Myocyte (in vitro differentiated cells): ENCODE data around the gene KLK8. TPM values are rescaled to one million over a fixed set of nuclear protein-coding genes. Genes with fewer than 3 reads are reported as not detected.
"Not testable (repeated sequence)": the region's sequence is repeated elsewhere in the genome, so short reads cannot be mapped to it uniquely, and the experiment has no call there.

Experiments
- DNase-seq: peaks from one replicate; pipeline ENCODE4 v3.0.0-alpha.2; 2012; ENCODE audit warnings: low read depth
- total RNA-seq: library from RNA; depleted of rRNA; stranded (reverse); fragments of >200 nt; gene quantifications from 2 replicates; pipeline ENCODE4 v1.2.3, GENCODE V29; 2014

KLK8 gene
- total RNA-seq, 1 donor from 2014 or later = not detected

DNA sequence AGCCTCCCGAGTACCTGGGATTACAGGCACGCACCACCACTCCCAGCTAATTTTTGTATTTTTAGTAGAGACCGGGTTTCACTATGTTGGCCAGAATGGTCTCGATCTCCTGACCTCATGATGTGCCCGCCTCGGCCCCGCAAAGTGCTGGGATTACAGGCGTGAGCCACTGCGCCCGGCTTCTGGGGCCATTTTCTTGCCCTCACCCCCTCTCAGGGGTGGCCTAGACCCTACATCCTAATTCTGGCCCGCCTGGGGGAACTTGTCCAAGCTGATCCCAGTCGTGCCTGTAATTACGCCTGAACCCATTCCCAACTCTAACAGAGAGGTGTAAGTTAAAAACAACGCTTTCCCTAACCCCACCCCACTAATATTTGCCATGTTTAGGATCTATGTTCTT lies 17.0 kb downstream of the KLK8 start:
- DNase-seq = not testable (repeated sequence)

DNA sequence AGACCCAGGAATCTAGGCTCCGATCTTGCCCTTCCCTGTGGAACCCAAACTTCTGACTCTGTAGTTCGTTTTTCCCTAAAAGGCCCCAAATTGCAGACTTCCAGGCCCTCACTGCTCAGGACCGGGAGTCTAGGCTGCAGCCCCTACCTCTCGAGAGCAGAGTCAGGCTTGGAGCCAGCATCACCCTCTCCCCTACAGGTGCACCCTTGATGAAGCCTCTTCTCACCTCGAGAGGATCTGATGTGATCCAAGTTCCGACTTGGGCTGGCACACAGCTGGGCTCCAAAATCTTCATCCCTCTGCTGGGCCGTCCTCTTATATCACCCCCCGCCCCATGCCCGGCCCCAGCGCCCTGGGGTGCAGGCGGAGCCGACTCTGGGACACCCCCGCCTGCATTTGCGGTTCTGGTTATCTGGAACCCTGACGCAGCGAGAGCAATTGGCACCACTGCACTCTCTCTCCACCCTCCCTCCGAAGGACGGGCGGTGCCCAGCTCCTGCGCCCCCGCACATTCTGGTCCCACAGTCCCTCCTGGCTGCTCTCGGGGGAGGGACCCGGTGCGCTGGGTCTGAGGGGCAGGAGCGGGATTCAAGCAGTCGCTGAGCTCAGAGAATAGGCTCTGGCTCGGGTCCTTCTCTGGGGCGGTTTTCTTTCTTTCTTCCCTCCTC lies 17.6 kb downstream of the KLK8 start, which contains the start of gene KLK7:
KLK7 (minus strand) TSS at position 293 of the 668 bp plus-strand sequence. CDS start 1,518 bp downstream, outside the sequence.
- no peak for DNase-seq

DNA sequence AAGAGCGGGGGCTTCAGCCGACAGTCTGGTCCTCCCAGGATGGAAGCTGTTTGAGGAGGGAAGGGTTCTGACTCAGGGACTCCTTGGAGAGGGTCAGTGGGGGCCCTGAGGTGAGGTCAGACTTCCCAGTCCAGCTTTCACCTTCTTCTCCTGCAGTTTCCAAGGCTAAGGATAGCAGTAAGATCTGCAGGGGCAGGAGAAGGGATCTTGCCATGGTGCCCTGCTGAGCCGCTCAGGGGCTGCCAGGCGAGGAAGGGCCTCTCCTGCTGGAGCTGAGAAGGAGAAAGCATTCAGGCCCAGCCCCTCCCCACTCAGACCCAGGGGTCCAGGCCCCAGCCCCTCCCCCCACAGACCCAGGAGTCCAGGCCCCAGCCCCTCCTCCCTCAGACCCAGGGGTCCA lies 19.2 kb downstream of the KLK8 start:
- DNase-seq = no peak

DNA sequence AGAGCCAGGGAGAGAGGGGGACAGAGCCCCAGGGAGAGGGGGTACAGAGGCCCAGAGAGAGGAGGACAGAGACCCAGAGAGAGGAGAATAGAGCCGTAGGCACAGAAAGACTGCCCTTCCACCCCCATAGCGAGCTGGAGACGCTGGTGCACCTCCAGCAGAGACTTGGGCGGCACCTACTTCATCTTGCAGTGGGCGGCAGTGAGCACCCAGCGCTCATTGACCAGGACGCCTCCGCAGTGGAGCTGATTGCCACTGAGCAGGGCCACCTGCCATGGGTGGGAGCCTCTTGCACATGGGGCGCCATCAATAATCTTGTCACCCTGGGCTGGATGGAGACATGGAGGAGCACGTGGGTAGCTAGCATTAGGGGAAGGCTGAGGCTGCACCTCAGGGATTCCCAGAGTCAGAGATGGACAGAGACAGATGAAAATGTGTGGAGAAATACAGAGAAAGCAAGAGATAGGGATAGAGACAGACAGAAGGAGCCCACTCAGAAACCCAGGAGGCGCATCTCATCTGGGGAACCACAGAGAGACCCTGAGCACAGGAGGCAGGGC lies 19.7 kb downstream of the KLK8 start:
- no peak for DNase-seq

DNA sequence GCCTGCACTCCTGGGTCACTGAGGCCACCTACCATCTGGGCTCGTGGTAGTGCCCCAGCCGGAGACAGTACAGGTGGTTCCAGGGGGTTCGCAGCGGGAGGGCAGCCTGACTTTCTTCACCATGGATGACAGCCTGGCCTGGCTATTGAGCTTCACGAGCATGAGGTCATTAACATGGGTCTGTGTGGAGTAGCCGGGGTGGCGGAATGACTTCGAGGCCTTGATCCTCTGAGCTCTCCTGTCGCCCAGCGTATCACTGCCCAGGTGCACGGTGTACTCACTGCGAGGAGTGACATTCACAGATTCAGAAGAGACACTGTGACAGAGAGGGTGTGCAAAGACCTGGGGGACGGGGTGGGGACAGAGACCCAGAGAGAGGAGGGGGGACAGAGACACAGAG lies 21.2 kb downstream of the KLK8 start:
- no peak for DNase-seq

DNA sequence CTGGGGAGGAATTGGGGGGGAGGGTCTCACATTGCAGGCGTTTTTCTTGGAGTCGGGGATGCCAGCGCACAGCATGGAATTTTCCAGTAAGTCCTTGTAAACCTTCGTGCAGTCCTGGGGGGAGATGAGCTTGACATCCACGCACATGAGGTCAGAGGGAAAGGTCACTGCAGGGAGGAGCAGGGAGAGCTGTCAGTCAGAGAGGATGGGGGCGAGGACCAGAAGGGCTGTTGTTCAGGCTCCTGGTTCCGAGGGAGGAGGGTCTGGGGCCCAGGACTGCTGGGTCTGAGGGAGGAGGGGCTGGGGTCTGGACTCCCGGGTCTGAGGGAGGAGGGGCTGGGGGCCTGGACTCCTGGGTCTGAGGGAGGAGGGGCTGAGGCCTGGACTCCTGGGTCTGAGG lies 21.6 kb downstream of the KLK8 start:
- no peak for DNase-seq

DNA sequence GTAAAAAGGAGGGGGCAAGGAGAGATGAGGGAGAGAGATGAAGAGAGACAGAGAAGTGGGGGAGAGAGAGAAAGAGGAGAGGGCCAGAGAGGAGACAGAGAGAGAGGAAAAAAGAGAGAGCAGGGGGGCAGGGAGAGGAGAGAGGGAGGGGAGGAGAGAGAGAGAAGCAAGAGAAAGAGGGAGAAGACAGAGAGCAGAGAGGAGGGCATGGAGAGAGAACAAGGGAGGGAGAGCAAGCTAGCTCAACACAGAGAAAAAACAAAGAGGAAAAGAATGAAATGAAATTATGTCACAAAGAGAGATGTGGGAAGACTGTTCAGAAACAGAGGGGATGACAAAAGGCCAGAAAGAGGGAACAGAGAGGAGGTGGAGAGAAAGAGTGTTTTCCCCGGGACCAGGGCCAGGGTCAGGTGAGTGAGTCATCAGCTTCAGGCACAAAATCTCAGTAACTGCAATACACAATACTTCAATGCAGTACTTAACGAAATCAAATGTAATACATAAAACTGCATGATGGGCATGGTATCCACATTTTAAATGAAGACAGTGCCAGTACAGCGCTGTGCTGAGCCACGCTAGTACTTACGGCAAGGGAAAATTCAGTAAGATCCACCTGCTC lies 22.5 kb downstream of the KLK8 start:
- no peak for DNase-seq

DNA sequence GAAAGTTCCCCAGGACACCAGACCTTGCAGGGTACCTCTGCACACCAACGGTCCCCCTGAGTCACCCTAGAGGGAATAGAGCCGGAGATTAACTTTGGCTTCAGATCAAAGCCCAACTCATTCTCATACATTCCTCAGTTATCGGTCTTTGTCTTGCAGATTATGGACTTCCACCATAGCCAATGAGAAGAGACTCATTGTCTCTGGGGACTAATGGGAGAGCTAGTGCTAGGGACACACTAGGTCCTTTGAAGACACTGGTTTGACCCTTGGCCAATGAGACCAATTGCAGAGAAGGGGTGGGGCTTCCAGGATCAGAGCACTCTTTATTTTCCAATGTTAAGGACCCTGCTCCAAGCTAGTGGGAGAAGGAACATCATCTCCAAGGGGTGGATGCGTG lies 23.8 kb downstream of the KLK8 start:
- no peak for DNase-seq

DNA sequence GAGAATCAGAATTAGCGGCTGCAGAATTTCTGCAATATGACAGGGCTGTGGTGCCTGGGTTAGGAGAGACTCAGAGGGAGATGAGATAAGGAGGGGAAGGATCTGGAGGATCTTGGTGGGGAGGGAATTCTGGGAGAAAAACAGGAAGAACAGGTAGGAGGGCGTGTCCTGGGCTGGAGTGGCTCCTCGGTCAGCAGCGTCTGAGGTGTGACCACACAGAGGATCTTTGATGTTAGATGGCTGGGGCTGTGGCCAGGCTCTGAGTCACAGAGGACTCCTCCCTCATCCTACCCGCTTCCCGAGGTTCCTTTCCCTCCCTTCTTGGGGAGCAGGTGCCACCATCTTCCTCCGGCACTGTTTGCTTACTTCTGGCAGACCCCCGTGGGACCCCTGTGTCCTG lies 25.6 kb downstream of the KLK8 start:
- DNase-seq = no peak

DNA sequence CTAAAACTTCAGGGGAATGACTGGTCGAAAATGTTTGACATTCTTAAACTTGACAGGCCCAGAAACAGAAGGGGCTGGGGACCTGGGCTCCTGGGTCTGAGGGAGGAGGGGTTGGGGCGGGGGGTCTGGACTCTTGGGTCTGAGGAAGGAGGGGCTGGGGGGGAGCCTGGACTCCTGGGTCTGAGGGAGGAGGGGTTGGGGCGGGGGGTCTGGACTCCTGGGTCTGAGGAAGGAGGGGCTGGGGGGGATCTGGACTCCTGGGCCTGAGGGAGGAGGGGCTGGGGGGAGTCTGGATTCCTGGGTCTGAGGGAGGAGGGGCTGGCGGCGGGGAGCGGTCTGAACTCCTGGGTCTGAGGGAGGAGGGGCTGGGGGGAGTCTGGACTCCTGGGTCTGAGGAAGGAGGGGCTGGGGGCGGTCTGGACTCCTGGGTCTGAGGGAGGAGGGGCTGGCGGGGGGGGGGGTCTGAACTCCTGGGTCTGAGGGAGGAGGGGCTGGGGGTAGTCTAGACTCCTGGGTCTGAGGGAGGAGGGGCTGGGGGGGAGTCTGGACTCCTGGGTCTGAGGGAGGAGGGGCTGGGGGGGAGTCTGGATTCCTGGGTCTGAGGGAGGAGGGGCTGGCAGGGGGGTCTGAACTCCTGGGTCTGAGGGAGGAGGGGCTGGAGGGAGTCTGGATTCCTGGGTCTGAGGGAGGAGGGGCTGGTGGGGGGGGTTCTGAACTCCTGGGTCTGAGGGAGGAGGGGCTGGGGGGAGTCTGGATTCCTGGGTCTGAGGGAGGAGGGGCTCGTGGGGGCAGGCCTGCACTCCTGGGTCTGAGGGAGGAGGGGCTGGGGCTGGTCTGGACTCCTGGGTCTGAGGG lies 26.5 kb downstream of the KLK8 start:
- DNase-seq = no peak

DNA sequence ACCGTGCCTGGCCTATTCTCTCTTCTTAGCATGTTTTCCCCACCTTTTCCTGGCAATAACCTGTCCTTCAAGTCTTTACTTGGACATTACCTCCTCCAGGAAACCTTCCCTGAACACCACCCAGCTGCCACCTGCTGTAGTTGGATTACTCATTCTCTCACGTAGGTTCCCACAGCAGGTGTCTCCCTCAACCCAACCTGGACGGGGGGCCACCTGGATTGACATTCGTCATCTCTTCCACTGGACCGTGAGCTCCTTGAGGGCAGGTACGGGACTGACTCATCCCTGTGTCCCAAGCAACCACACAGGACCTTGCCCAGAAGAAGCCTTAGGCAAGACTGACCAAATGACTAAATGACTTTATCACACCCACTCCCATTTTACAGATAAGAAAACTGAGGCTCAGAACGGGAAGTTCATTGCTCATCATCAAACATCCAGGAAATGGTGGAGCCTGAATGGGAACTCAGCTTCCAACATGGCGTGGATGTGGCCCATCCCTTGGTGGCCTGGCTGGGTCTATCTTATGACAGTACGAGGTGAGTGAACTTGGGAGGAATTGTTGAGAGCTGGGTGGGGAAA lies 28.5 kb downstream of the KLK8 start:
- DNase-seq = no peak

DNA sequence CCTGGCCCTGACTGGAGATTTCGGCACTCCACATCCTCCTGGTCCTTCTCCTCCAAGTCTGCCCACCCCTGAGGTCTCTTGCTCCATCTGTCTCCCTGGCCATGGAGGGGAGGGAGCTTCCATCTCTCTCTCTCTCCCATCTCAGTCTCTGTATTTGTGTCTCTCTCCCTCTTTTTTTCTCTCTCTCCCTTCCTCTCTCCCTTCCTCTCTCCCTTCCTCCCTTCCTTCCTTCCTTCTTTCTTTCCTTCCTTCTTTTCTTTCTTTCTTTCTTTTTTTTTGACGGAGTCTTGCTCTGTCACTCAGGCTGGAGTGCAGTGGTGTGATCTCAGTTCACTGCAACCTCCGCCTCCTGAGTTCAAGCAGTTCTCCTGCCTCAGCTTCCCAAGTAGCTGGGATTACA lies 31.6 kb downstream of the KLK8 start:
- DNase-seq = not testable (repeated sequence)

DNA sequence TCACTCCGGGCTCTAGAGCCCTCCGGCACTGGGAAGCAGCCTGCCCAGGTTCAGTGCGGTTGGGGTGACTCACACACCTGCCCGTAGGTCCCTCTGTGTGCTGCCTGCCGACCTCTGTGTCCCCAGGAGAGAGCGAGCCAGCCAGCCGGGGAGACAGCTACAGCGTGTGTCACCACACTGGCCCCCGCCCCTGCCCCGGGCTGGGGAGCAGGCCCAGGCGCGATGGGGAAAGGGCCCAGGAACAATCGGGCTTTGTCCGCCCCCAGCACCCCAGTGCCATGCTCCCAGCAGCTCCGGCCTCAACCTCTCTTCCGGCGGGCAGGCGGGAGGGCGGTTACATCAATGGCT lies 32.0 kb downstream of the KLK8 start, which contains the start of gene KLK6:
KLK6 (minus strand) TSS at position 179 of the 348 bp plus-strand sequence. CDS start 1,487 bp downstream, outside the sequence.
- DNase-seq = no peak

DNA sequence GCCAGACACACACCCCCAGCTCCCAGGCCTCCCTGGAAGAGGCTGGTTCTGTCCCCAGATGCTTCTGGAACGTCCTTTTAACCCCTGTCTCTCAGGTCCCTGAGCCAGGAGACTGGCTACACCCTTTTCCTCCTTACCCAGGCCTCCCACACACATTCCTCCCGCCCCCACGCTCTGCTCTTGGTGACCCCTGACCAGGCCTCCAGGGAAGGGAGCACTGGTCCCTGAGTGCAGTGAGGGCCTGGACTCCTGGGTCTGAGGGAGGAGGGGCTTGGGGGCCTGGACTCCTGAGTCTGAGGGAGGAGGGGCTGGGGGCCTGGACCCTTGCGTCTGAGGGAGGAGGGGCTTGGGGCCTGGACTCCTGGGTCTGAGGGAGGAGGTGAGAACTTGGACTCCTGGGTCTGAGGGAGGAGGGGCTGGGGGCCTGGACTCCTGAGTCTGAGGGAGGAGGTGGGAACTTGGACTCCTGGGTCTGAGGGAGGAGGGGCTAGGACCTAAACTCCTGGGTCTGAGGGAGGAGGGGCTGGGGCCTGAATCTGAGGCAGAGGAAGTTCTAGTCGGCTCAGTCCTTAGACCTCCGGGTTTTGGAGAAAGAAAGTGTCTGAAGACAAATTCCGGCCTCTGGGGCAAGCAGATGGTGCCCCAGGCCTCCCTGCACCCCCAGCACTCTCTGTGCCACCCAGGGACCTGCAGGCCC lies 32.5 kb downstream of the KLK8 start:
- DNase-seq = no peak

DNA sequence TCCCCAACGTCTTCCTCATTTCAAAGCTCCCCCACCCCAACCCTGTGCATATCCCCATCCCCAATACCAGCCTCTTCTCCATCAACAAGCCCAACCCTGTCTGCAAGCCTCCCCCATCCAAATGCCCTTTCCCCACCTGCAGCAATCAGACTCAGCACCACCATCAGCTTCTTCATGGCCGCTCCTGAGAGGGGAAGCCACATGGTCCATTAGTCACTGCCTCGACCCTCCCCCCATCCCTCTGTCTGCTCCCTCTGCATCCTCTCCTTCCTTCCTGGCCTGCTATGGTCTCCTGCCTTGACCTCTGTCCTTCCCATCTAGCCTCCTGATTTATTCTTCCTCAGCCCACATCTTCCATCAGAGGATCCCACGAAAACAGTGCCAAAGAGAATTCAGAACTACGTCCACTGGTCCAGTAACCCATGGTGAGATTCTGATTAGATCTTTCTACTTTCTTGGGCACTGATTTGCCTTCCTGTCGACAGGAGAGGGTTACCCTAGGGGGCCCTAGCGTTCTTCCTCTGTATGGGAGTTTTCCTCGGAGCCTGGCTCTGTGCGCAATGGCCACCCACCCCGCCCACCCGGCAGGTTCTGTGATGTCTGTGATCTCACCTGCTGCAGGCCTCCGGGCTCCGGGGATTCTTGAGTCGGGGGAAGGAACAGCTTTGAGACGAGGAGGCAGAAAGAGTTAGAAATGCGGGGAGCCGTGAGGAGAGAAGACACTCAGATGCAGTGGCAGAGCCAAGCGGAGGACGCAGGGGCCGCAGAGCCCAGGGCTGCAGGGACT lies 33.3 kb downstream of the KLK8 start:
- no peak for DNase-seq

DNA sequence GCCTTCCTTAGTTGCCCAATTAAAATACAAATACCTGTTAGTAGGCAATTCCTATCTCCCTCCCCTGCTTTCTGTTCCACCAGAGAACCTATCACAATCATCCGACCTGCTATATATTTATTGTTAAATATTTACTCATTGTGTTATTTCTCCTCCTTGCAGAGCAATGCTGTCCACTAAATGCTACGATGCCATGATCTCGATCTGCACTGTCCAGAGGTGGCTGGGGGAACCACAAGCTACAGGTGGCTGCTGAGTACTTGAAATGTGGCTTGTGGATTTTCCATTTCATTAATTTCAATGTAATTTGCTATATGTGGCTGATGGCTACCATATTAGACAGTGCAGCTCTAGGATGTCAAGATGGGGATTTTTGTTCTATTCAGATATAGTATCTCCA lies 37.1 kb downstream of the KLK8 start:
- no peak for DNase-seq

DNA sequence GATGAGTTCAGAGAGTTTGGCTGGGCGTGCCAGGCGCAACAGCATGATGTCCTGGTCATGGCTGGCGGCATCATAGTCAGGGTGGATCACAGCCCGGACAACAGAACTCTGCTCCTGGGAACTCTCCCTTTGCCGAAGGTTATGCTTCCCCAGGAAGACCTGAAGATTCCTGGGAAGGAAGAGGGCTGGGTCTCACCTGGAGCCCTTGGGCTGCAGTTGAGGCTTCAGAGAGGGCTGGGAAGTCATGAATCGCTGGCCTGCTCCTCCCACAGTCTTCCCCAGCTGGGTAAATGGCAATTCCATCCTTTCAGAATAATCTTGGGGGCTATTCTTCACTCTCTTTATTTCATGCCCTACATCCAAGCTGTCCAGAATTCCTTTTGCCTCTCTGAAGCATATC lies 38.0 kb downstream of the KLK8 start:
- no peak for DNase-seq

DNA sequence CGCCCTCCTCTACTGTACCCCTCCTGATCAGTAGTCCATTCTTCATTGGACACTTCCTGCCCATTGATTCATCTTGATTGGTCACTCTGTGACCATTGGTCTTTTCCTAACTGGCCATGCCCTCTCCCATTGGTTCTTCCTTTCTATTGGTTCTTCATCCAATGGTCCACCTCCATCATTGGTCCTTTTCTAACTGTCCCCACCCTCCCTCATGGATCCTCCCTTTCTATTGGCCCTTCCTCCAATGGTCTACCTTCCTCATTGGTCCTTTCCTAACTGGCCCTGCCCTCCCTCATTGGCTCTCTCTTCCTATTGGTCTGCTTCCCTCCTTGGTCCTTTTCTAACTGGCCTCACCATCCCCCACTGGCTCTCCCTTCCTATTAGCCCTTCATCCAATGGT lies 39.2 kb downstream of the KLK8 start:
- no peak for DNase-seq

DNA sequence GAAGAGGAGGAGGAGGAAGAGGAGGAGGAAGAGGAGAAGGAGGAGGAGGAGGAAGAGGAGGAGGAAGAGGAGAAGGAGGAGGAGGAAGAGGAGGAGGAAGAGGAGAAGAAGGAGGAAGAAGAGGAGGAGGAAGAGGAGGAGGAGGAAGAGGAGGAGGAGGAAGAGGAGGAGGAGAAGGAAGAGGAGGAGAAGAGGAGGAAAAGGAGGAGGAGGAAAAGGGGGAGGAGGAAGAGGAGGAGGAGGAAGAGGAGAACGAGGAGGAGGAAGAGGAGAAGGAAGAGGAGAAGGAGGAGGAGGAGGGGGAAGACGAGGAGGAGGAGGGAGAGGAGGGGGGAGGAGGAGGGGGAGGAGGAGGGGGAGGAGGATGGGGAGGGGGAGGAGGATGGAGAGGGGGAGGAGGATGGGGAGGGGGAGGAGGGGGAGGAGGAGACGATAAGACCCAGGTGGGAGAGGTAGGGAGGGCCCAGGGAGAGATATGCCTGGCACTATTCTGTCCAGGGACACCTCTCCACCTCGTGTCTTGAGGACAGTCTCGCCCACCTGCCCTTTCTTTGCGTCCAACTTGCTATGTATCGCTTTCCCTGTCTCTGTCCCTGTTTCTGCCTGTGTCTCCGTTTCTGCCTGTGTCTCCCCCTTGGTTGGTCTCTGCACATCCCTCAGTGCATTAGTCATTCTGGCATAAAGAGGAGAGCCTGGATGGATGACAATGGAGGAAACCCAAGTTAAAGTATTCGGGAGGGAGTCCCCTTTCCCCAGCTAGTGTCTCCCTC lies 41.5 kb downstream of the KLK8 start:
- no peak for DNase-seq
